ENCODE results near the gene TTLL9.

TTLL9 gene

GRCh38 chr20:31989030-31989645 is 118.7 kb downstream of the TTLL9 start:
- DNase-seq, result no peak

DNA sequence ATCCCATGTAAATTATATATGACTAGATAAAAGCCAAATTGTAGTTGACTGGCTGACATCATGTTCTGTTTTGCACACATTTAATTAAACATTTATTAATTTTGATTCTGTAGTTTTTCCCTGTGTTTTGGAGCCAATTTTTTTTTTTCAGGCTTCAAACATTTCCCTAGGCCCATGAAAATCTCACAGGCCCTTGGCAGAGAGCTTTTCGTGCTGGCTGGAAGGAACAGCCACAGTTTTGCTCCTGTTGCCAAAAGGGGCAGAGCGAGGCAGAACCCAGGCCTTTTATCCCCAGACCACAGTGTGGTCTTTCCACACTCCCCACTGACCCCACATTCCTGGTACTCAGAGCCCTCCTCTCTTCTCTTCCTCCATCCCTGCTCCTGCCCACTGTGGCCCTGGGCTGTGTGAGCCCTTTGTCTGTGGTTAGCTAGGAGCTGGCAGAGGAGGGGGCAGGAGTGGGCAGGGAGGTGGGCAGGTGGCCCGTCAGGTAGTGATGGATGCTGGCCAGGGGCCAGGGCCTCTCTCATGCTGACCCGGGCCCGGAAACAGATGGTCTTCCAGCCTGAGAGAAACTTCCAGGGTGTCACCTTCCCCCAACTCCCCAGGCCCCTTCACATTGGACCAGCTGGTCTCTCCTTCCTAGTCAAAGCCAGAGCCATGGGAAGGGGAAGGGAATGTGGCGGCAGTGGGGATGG is 120.4 kb downstream of the TTLL9 start:
- DNase-seq, result no peak

- no peak for DNase-seq
These were observed 120.9 kb downstream of the TTLL9 start for GRCh38 chr20:31991339-31991705.

DNA sequence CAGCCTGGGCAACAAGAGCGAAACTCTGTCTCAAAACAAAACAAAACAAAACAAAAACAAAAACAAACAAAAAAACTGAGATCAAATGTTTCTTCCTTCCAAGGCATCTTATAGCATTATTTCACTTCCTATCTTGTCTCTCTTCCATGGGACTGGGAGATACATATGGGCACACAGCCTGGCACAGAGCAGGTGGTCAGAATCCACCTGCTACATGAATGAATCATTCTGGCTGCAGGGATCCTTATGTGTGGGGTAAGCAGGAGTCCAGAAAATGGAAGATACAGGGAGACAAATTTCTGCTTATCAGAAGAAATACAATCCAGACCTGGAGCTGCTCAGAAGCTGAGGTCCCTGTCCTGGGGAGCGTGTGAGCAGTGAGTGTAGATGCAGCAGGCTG is 121.7 kb downstream of the TTLL9 start:
- no peak for DNase-seq

Data from GF-D8 (cell line).